ENCODE data around the gene FBP1.

- TF ChIP-seq, protein P1, sequence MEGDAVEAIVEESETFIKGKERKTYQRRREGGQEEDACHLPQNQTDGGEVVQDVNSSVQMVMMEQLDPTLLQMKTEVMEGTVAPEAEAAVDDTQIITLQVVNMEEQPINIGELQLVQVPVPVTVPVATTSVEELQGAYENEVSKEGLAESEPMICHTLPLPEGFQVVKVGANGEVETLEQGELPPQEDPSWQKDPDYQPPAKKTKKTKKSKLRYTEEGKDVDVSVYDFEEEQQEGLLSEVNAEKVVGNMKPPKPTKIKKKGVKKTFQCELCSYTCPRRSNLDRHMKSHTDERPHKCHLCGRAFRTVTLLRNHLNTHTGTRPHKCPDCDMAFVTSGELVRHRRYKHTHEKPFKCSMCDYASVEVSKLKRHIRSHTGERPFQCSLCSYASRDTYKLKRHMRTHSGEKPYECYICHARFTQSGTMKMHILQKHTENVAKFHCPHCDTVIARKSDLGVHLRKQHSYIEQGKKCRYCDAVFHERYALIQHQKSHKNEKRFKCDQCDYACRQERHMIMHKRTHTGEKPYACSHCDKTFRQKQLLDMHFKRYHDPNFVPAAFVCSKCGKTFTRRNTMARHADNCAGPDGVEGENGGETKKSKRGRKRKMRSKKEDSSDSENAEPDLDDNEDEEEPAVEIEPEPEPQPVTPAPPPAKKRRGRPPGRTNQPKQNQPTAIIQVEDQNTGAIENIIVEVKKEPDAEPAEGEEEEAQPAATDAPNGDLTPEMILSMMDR (conservative IDR thresholded peaks at IDR 0.05 in 1 of 2, IDR thresholded peaks at IDR 0.05 in 1 of 2; ENCODE audit: low read depth in 1 of 2, low read length in 2 of 2) = no peak
- TF ChIP-seq EZH2 (IDR thresholded peaks at IDR 0.05; ENCODE audit: low read length, missing control alignments) = no peak
Observed at GRCh38 chr9:94687451-94687850, 48.1 kb upstream of the FBP1 start.
